A549 (cell line): Measurements from ENCODE around the gene SPRYD3.

ENCODE experiments used
- CBX2 ChIP-seq: fragments of 200-600 bp; sonication (generic); IDR thresholded peaks from 2 replicates; pipeline ENCODE4 v1.6.1; 2016; ENCODE audit warnings: low read depth, mild to moderate bottlenecking, borderline replicate concordance
- CTCF ChIP-seq: fragments of >200 bp; sonication (Bioruptor Twin); formaldehyde crosslinking; IDR thresholded peaks from 3 replicates; pipeline ENCODE4 v1.5.1; 2016
- FOSL2 ChIP-seq, 2 experiments: fragments of 450-650 bp in 1 of 2; fragments of >200 bp in 1 of 2; sonication (Bioruptor Twin) in 1 of 2; formaldehyde crosslinking; IDR thresholded peaks; 2 replicates each; pipeline versions ENCODE4 v1.5.0 to v1.6.1; 2016 to 2020; ENCODE audit warnings: mild to moderate bottlenecking in 1 of 2, moderate library complexity in 1 of 2
- KDM1A ChIP-seq: fragments of 200-600 bp; sonication (generic); IDR thresholded peaks from 2 replicates; pipeline ENCODE4 v1.6.1; 2016; ENCODE audit warnings: low read depth, mild to moderate bottlenecking
- MAX ChIP-seq: IDR thresholded peaks from 2 replicates; pipeline ENCODE4 v1.6.1; 2012
- MAZ ChIP-seq: fragments of 150-350 bp; IDR thresholded peaks from 2 replicates; pipeline ENCODE4 v1.6.1; 2014; ENCODE audit warnings: antibody characterized with exemption, low read depth, low read length, borderline replicate concordance
- MYC ChIP-seq: IDR thresholded peaks from 2 replicates; pipeline ENCODE4 v1.6.1; 2012; ENCODE audit warnings: mild to moderate bottlenecking, inconsistent platforms, low read length, improper control_type of control experiment, borderline replicate concordance
- RAD21 ChIP-seq, 2 experiments: fragments of >200 bp in 1 of 2; sonication (Bioruptor Twin) in 1 of 2; formaldehyde crosslinking in 1 of 2; IDR thresholded peaks in 1 of 2; conservative IDR thresholded peaks in 1 of 2; 2 replicates in 1 of 2; 3 replicates in 1 of 2; pipeline ENCODE4 v1.6.1; 2012 to 2018; ENCODE audit warnings: inconsistent platforms in 1 of 2
- REST ChIP-seq: fragments of 200-600 bp; sonication (generic); IDR thresholded peaks from 2 replicates; pipeline ENCODE4 v1.6.1; 2016; ENCODE audit warnings: antibody characterized with exemption, mild to moderate bottlenecking, moderate library complexity
- TFCP2L1 ChIP-seq: fragments of 250-450 bp; sonication (Bioruptor Pico); IDR thresholded peaks from 2 replicates; pipeline ENCODE4 v1.5.0; 2021; ENCODE audit warnings: mild to moderate bottlenecking
- ZC3H11A ChIP-seq: fragments of 450-650 bp; IDR thresholded peaks from 2 replicates; pipeline ENCODE4 v1.6.1; 2014; ENCODE audit warnings: antibody characterized with exemption, mild to moderate bottlenecking
- TF ChIP-seq, protein P1 (sequence below): fragments of 150-350 bp; IDR thresholded peaks from 2 replicates; pipeline ENCODE4 v1.6.1; 2014; ENCODE audit warnings: low read depth, mild to moderate bottlenecking, low read length
- TF ChIP-seq, protein P2 (sequence below): fragments of >200 bp; sonication (Bioruptor Twin); formaldehyde crosslinking; IDR thresholded peaks from 2 replicates; pipeline ENCODE4 v1.6.1; 2016

DNA sequence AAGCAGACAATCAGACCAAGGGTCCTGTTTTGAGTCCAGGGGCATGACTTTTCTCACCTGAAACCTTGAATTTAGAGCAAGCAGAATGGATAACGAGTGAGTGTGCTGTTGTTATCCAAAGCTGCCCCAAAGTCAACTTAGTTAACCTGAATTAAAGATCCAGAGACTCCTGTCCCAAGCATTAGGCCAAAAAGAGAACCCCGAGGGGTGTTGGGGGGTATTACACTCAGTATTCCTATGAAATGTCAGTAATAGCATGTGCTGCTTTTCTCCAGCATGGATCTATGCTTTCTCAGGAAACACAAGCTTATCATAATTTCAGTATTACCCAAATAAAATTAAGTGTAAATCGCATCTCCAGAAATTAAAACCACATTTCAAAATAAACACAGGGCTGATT, 53.9 kb downstream of the SPRYD3 start:
- TF ChIP-seq CTCF (no peak), ZC3H11A (no peak), TFCP2L1 (CRISPR knock-in tag) (no peak), MAZ (no peak), MYC (no peak), KDM1A (no peak), REST (no peak), MAX (no peak), FOSL2 (IDR thresholded peaks at IDR 0.05) (no peak), FOSL2 (CRISPR knock-in tag; IDR thresholded peaks at IDR 0.05) (no peak), CBX2 (no peak), RAD21 (conservative IDR thresholded peaks at IDR 0.05 in 1 of 2, IDR thresholded peaks at IDR 0.05 in 1 of 2) (no peak)
- TF ChIP-seq, protein P1, sequence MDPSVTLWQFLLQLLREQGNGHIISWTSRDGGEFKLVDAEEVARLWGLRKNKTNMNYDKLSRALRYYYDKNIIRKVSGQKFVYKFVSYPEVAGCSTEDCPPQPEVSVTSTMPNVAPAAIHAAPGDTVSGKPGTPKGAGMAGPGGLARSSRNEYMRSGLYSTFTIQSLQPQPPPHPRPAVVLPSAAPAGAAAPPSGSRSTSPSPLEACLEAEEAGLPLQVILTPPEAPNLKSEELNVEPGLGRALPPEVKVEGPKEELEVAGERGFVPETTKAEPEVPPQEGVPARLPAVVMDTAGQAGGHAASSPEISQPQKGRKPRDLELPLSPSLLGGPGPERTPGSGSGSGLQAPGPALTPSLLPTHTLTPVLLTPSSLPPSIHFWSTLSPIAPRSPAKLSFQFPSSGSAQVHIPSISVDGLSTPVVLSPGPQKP: no peak
- TF ChIP-seq, protein P2, sequence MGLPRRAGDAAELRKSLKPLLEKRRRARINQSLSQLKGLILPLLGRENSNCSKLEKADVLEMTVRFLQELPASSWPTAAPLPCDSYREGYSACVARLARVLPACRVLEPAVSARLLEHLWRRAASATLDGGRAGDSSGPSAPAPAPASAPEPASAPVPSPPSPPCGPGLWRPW: no peak
